Astrocyte of the hippocampus (primary cell): ENCODE measurements around the gene PRDM9.
A peak's percentile ranks its signal among the peaks of the same experiment; 100 is the strongest.
"Not testable (repeated sequence)": the region's sequence is repeated elsewhere in the genome, so short reads cannot be mapped to it uniquely, and the experiment has no call there.

Source experiments
- DNase-seq: peaks from one replicate; pipeline ENCODE4 v3.0.0; 2011; ENCODE audit warnings: low read depth, low spot score

Gene PRDM9

DNA sequence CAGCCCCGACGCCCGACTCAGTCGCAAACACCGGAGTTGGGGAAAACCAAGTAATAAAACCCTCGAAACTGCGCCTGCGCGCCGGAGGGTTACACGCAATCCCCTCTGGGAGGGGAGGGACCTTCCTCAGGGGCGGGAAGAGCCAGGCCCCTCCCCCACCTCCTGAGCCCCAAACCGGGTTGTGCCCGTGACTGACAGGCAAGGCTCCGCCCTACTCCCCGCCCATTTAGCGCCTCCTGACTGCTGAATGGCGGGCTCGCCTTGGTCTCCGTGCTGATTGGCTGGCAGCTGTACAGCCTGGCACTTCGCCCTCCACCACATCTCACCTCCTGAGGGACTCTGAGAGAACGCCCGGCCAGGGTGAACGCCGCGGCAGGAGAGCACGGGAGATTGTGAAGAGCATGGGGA lies at the start of gene PRDM9:
Gene PRDM9, plus strand, starts transcription at position 332 of the 408 bp plus-strand sequence. CDS start 1,425 bp downstream, outside the sequence.
- DNase-seq: peak; percentile 2

DNA sequence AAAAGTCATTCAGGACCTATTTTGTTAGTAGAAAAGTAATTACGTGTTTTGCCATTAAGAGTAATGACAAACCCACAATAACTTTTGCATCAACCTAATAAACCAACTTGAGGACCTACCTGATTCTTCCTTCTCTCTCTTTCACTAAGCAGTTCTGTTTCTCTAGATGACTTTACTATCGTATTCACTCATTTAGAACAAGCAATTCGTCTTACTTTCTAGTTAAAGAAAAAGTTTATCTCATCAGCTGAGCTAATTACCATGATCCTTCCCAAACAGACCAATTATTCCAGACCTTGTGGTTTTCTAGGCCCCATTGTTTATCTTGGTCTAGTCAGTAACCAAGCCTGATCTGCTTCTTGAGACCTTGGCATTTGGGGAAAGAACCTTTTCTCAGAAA lies 49.6 kb upstream of the PRDM9 start:
- no peak for DNase-seq

GRCh38 chr5:23459214-23459613 lies 48.2 kb upstream of the PRDM9 start:
- no peak for DNase-seq

GRCh38 chr5:23461576-23461975 lies 45.8 kb upstream of the PRDM9 start:
- no peak for DNase-seq

- peak; percentile 24 for DNase-seq
Measured at GRCh38 chr5:23466401-23466912, 41.0 kb upstream of the PRDM9 start.

DNA sequence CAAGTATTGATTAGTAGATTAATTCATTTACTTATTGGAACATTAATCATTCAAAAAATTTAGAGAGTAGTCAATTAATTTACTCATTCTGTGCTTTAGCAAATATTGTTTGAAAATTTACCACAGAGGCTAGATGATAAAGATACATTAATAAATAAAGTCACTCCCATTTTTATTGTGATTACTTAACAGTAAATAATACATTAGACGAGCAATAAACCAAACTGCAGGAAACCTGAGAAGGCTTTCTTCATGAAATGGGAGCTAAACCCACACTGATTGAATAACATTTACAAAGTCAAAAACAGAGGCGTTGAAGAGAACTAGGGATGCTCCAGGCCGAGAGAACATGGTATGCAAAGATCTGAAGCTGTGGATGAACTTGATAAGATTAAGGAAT lies 38.8 kb upstream of the PRDM9 start:
- DNase-seq: no peak

GRCh38 chr5:23473915-23474314 lies 33.5 kb upstream of the PRDM9 start:
- DNase-seq: no peak

DNA sequence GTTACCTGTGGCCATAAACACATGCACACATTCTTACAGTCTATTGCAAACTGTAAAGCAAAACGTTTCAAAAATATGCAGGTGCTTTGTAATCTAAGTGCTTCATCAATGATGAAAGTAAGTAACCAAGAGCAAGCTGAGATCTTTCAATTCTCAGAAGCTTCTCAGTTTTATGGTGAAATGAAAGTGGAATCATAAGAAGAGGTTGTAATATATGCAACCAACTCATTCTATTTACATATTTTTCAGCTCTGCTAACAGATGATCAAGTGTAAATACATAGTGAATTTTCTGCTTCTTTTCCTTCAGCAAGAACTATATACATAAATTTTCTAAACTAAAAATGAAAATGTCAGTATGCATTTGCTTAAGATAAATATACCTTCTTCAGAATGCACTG lies 33.1 kb upstream of the PRDM9 start:
- DNase-seq: no peak

GRCh38 chr5:23476580-23476979 lies 30.8 kb upstream of the PRDM9 start:
- DNase-seq: no peak

DNA sequence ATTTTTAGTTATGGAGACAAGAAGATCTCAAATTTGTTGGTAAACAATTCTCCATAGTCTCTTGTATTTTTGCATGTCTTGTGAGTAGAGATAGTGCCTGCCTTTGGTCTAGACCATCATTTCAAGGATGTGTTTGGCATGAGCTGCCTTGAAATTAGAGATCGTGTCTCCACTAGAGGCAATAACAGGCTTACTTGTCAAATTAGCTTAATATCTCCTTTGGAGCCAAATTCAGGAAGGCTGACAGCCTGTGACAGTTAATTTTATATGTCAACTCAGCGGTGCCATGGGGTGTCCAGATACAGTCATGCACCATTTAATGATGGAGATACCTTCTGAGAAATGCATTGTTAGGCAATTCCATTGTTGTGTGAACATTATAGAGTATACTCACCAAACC lies 24.8 kb upstream of the PRDM9 start:
- DNase-seq: no peak

- no peak for DNase-seq
Measured at GRCh38 chr5:23483090-23483489, 24.3 kb upstream of the PRDM9 start.

- DNase-seq: no peak
Measured at GRCh38 chr5:23484096-23484495, 23.3 kb upstream of the PRDM9 start.

GRCh38 chr5:23486227-23486626 lies 21.2 kb upstream of the PRDM9 start:
- not testable (repeated sequence) for DNase-seq

GRCh38 chr5:23490993-23491392 lies 16.4 kb upstream of the PRDM9 start:
- no peak for DNase-seq

- no peak for DNase-seq
Measured at GRCh38 chr5:23494558-23494957, 12.9 kb upstream of the PRDM9 start.

DNA sequence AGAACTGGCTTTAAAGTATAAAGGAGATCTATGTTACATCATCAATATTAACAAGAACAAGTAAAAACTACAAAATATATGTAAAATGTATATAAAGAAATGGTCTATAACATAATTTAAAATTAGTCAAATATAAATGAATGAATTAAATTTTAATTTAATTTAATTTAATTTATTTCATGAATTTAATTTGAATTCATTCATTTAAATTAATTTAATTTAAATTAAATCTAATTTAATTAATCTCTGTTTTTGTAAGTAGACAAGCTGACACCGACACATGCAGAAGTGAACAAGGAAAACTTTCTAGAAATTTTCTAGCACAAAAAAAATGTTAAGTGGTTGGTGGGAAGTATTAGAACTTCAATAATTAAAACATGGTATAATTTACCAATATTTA lies 10.8 kb upstream of the PRDM9 start:
- DNase-seq: no peak

DNA sequence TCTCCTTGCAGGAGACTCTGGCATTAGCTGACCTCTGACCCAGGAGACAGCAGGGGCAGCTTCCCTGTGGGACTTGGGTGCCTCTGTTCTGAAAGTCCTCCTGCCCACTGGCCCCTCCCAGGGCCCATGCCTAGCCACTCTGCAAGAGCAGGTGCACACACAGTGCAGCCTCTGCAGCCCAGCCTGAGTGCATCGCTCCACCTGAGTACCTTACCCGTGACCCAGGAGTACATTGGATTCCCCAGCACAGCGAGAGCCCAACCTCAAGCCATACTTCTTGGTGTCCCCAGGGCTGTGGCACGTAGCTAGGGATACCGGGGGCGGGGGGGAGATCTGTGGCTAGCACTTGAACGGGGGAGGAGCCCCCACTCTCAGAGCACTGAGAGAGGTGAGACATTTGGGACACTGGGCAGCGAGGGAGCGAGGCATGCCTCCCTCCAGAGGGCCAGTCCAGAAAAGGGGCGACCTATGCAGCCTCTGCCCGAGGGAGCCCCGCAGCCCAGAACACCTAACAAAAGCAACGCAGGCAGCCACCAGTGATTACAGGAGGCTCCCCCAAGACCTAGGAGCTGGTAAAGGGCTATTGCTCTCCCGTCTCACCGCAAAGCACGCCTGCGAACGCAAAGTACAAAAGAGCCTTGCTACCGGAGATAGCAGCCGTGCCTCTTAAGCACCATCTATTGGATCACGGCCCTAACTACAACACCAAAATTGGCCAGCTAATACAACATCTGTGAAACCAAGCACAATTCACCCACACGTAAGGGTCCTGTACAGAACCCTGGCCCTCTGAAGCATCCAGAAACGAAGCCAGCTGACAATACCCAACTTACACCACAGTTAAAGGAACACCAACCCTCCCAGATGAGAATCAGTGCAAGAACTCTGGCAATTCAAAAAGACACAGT lies 826 bp upstream of the PRDM9 start:
- no peak for DNase-seq

GRCh38 chr5:23510434-23510833 lies 3.0 kb downstream of the PRDM9 start:
- not testable (repeated sequence) for DNase-seq

- no peak for DNase-seq
Measured at GRCh38 chr5:23522553-23522952, 15.1 kb downstream of the PRDM9 start.

DNA sequence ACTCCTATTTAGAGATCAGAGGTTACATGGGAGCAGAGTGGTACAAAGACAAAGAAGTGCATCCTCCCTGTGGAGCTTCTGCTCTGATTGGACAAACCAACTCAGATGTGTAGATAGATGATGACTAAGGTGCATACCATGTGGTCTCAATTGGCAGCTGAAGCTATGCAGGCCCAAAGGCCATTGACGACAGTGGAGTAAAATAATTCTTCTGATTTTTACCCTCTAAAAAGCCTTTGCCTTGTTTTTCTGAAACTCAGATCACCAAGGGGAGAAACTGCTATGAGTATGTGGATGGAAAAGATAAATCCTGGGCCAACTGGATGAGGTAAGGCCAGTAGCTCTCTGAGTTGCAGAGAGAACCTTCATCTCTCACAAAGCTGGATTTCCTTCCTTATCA lies 15.6 kb downstream of the PRDM9 start:
- no peak for DNase-seq

GRCh38 chr5:23523998-23524397 lies 16.6 kb downstream of the PRDM9 start:
- no peak for DNase-seq

GRCh38 chr5:23525751-23526150 lies 18.3 kb downstream of the PRDM9 start:
- DNase-seq: no peak

DNA sequence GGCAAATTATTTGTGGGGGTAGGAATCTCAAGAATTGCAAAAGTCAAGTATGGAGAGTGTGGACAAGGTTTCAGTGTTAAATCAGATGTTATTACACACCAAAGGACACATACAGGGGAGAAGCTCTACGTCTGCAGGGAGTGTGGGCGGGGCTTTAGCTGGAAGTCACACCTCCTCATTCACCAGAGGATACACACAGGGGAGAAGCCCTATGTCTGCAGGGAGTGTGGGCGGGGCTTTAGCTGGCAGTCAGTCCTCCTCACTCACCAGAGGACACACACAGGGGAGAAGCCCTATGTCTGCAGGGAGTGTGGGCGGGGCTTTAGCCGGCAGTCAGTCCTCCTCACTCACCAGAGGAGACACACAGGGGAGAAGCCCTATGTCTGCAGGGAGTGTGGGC lies 19.2 kb downstream of the PRDM9 start:
- DNase-seq: not testable (repeated sequence)
